ENCODE data around the gene RAD51.
A peak's percentile ranks its signal among the peaks of the same experiment; 100 is the strongest.

The RAD51 gene

GRCh38 chr15:40756938-40757337, 62.0 kb downstream of the RAD51 start:
- no peak for DNase-seq (ENCODE audit: low read depth)
- TF ChIP-seq CTCF (IDR thresholded peaks at IDR 0.05; ENCODE audit: control insufficient read depth, extremely low read depth, insufficient read depth) = no peak
- H3K4me3 ChIP-seq (ENCODE audit: low read depth, low read length) = no peak overlapping the region

GRCh38 chr15:40759961-40760360, 65.0 kb downstream of the RAD51 start:
- H3K4me3 ChIP-seq (ENCODE audit: low read depth, low read length) = no peak overlapping the region
- no peak for DNase-seq (ENCODE audit: low read depth)
- TF ChIP-seq CTCF (IDR thresholded peaks at IDR 0.05; ENCODE audit: control insufficient read depth, extremely low read depth, insufficient read depth) = no peak

GRCh38 chr15:40762919-40763800, 68.2 kb downstream of the RAD51 start:
- no peak for TF ChIP-seq CTCF (IDR thresholded peaks at IDR 0.05; ENCODE audit: control insufficient read depth, extremely low read depth, insufficient read depth)
- peak overlapping the region; percentile 67 for H3K4me3 ChIP-seq (ENCODE audit: low read depth, low read length)
- DNase-seq (ENCODE audit: low read depth) = no peak

- DNase-seq (ENCODE audit: low read depth) = peak; percentile 34
- H3K4me3 ChIP-seq (ENCODE audit: low read depth, low read length) = peak within 1 kb of the TSS; percentile 67
- TF ChIP-seq CTCF (IDR thresholded peaks at IDR 0.05; ENCODE audit: control insufficient read depth, extremely low read depth, insufficient read depth) = peak; percentile 61
These were observed 69.0 kb downstream of the RAD51 start, which contains the start of gene GCHFR for GRCh38 chr15:40763801-40764628. Gene GCHFR, plus strand, starts transcription at chr15:40764068. Its CDS starts 113 bp downstream, at chr15:40764181.

GRCh38 chr15:40764629-40765103, 69.7 kb downstream of the RAD51 start:
- no peak for TF ChIP-seq CTCF (IDR thresholded peaks at IDR 0.05; ENCODE audit: control insufficient read depth, extremely low read depth, insufficient read depth)
- peak overlapping the region; percentile 67 for H3K4me3 ChIP-seq (ENCODE audit: low read depth, low read length)

GRCh38 chr15:40766194-40766815, 71.3 kb downstream of the RAD51 start:
- no peak for DNase-seq (ENCODE audit: low read depth)
- no peak overlapping the region for H3K4me3 ChIP-seq (ENCODE audit: low read depth, low read length)
- no peak for TF ChIP-seq CTCF (IDR thresholded peaks at IDR 0.05; ENCODE audit: control insufficient read depth, extremely low read depth, insufficient read depth)

More at GRCh38 chr15:40764629-40765103, 69.7 kb downstream of the RAD51 start:
- no peak for DNase-seq (ENCODE audit: low read depth)
